OCI-LY1 (cell line): ENCODE measurements around the gene DOCK2.

Experiments used
- CTCF ChIP-seq: fragments of 200-600 bp; sonication (generic), shearing (Covaris generic); IDR thresholded peaks from 2 replicates; pipeline ENCODE4 v1.5.1; 2017; ENCODE audit warnings: mild to moderate bottlenecking, antibody characterized with exemption, low read length, moderate library complexity, mixed read lengths
- EZH2 ChIP-seq: fragments of 200-600 bp; sonication (generic), shearing (Covaris generic); IDR thresholded peaks from 2 replicates; pipeline ENCODE4 v1.8.0; 2017; ENCODE audit warnings: borderline replicate concordance, mixed run types, mild to moderate bottlenecking, antibody characterized with exemption, low read length, moderate library complexity, mixed read lengths

DNA sequence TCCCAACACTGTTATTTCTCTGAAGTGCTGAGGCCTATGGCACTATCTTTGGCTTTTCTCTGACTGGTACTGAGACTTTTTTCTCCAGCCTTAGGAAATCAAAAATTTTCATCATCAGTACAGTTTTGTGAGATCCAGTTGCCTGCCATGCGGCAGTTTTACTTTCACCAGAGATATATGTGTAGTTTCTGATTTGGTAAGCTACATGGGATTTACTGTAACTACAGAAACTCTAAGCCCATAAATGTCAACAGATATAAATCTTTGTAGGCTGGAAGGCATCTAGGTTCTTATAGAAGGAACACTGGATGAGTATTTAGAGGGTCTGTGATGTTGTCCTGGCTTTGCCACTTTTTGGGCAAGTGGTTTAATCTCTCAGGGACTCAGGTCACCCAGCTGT is 69.0 kb downstream of the DOCK2 start:
- TF ChIP-seq CTCF (no peak), EZH2 (no peak)
